Activated naive CD8-positive, alpha-beta T cell treated with anti-CD3 and anti-CD28 coated beads for 36 hours (primary cell): Measurements from ENCODE around the gene PVR. TPM values are rescaled to one million over a fixed set of nuclear protein-coding genes. Genes with fewer than 3 reads are reported as not detected.

ENCODE experiments used
- DNase-seq: peaks from one replicate; pipeline ENCODE4 v3.0.0; 2021
- H3K27ac Mint-ChIP-seq: one replicate; pipeline ENCODE4 v1.8.0; 2022; ENCODE audit warnings: mild to moderate bottlenecking, moderate library complexity, mixed read lengths
- H3K27me3 Mint-ChIP-seq: one replicate; pipeline ENCODE4 v1.8.0; 2022; ENCODE audit warnings: mild to moderate bottlenecking, mixed read lengths
- H3K36me3 Mint-ChIP-seq: one replicate; pipeline ENCODE4 v1.8.0; 2021; ENCODE audit warnings: mild to moderate bottlenecking, mixed read lengths
- H3K4me1 Mint-ChIP-seq: one replicate; pipeline ENCODE4 v1.8.0; 2021; ENCODE audit warnings: mixed read lengths
- H3K4me3 Mint-ChIP-seq: one replicate; pipeline ENCODE4 v1.8.0; 2022; ENCODE audit warnings: mild to moderate bottlenecking, moderate library complexity, mixed read lengths
- H3K9me3 Mint-ChIP-seq: one replicate; pipeline ENCODE4 v1.8.0; 2022; ENCODE audit warnings: mixed read lengths
- total RNA-seq, 2 experiments: library from RNA; stranded (reverse); gene quantifications; one replicate each; pipeline ENCODE4 v1.2.3, GENCODE V29; 2021

PVR gene
- total RNA-seq, 2 experiments from 2014 or later, result 14.5 TPM

GRCh38 chr19:44685877-44686276 lies 42.2 kb downstream of the PVR start:
- Mint-ChIP-seq H3K4me3 (no peak overlapping the region), H3K27ac (no peak overlapping the region), H3K27me3 (peaks cover 20% of the 10 kb centered on the region), H3K4me1 (peaks cover 21% of the 10 kb centered on the region), H3K9me3 (no peaks in the 10 kb centered on the region), H3K36me3 (peaks cover 6% of the 10 kb centered on the region)
- no peak for DNase-seq

DNA sequence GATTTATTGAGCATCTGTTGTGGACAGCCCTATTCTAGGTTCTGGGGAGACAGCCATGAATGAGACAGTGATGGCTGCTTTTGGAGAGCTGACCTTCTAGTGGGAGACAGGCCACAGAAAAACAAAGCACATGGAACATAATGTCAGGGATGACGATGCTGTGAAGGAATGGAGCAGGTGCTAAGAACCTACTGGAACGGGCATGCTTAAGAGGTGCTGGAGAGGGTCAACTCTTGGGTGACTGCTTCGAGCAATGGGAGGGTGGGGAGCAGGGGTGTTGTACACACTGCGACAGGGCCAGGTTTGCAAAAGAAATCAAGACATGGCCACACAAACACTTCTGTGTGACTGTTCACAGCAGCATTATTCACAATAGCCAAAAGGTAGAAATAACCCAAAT lies 43.2 kb downstream of the PVR start:
- Mint-ChIP-seq H3K27ac (no peak overlapping the region), H3K4me3 (no peak overlapping the region)

GRCh38 chr19:44687888-44688287 lies 44.2 kb downstream of the PVR start:
- Mint-ChIP-seq H3K9me3 (no peaks in the 10 kb centered on the region), H3K27me3 (peaks cover 20% of the 10 kb centered on the region), H3K27ac (no peak overlapping the region), H3K4me3 (no peak overlapping the region), H3K4me1 (peaks cover 34% of the 10 kb centered on the region), H3K36me3 (peaks cover 6% of the 10 kb centered on the region)
- no peak for DNase-seq

More for the DNA sequence above, 43.2 kb downstream of the PVR start:
- Mint-ChIP-seq H3K27me3 (peaks cover 20% of the 10 kb centered on the region), H3K4me1 (peaks cover 25% of the 10 kb centered on the region), H3K36me3 (peaks cover 6% of the 10 kb centered on the region), H3K9me3 (no peaks in the 10 kb centered on the region)
- DNase-seq, result no peak

DNA sequence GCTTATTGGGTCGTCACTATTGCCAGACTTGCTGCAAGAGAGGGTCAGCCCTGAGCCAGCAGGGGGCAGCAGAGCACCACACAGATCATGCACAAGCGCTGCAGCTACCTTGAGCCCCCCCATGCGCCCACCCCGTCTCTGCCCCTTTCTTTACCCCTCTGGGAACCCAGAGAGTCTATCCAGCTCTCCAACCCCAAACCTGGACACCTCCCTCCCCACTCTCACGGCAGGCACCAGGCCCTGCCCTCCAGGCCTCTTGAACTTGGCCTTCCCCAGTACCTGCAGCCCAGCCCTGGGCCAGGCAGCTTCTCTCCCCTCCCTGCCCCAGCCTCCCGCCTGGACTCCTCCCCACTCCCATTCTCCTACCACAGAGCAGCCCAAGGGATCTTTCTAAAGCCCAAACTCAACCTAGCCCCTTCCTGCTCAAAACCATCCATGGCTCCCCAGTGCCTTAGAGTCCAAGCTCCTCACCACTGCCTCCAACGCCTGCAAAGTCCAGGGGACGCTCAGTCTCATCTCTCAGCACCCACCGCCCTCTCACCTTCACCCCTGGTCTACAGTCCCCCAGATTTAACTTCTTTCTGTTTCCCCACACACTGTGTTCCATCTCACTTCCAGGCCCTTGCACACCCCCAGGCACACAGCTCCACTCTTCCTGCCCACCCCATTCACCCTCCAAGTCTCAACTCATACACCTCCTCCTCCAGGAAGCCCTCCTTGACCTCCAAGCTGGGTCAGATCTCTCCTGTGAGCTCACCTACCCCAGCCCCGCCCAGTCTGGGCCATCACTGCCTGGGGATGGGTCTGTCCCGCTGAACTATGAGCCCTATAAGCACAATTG lies 45.8 kb downstream of the PVR start:
- Mint-ChIP-seq H3K4me1 (peaks cover 35% of the 10 kb centered on the region), H3K27me3 (peaks cover 20% of the 10 kb centered on the region), H3K27ac (no peak overlapping the region), H3K4me3 (no peak overlapping the region), H3K9me3 (no peaks in the 10 kb centered on the region), H3K36me3 (peaks cover 2% of the 10 kb centered on the region)
- DNase-seq, result peak; percentile 76

- Mint-ChIP-seq H3K36me3 (peaks cover 2% of the 10 kb centered on the region), H3K27me3 (peaks cover 18% of the 10 kb centered on the region), H3K4me3 (no peak overlapping the region), H3K9me3 (no peaks in the 10 kb centered on the region), H3K4me1 (peaks cover 31% of the 10 kb centered on the region), H3K27ac (no peak overlapping the region)
- DNase-seq, result no peak
Observed at GRCh38 chr19:44690131-44690440, 46.4 kb downstream of the PVR start.

GRCh38 chr19:44692379-44692721 lies 48.6 kb downstream of the PVR start:
- no peak for DNase-seq
- H3K9me3 Mint-ChIP-seq, result no peaks in the 10 kb centered on the region
- no peaks in the 10 kb centered on the region for H3K36me3 Mint-ChIP-seq
- H3K4me3 Mint-ChIP-seq, result peak overlapping the region; percentile 70
- H3K27me3 Mint-ChIP-seq, result peaks cover 9% of the 10 kb centered on the region
- H3K27ac Mint-ChIP-seq, result peak overlapping the region; percentile 80
- H3K4me1 Mint-ChIP-seq, result peaks cover 30% of the 10 kb centered on the region

GRCh38 chr19:44694184-44694579 lies 50.5 kb downstream of the PVR start:
- H3K4me1 Mint-ChIP-seq, result peaks cover 30% of the 10 kb centered on the region
- H3K9me3 Mint-ChIP-seq, result no peaks in the 10 kb centered on the region
- no peaks in the 10 kb centered on the region for H3K36me3 Mint-ChIP-seq
- H3K27ac Mint-ChIP-seq, result no peak overlapping the region
- H3K4me3 Mint-ChIP-seq, result no peak overlapping the region
- H3K27me3 Mint-ChIP-seq, result no peaks in the 10 kb centered on the region
- DNase-seq, result peak; percentile 31

DNA sequence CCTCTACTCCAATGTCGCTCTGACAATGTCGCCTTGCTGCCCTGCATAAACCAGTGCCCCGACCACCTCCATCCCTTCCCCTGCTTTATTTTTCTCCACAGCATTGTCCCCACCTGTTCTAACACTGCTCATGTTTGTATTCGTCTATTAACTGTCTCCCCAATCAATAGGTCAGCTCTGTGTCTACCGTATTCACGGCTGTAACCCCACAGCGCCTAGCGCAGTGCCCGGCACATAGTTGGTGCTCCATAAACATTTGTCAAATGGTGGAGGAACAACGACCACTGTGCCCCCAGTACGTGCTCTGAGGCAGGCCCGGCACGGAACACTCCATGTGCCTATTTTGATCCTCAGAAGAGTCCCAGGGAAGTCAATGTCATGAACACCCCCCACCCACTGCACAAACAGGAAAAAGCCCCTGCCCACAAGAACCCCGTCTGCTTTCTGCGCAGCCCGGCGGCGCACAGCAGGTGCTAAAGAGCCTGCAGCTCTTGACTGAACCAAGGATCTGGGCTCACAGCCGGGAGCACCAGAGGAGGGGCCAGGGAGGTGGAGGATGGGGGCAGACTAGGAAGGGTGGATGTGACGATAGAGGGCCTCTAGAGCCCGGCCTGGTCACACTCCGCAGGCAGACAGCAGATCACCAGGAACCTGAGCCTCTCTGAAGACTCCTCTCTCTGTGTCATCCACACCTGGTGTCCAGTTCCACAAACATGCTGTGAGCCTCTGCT lies 53.4 kb downstream of the PVR start:
- Mint-ChIP-seq H3K4me3 (no peak overlapping the region), H3K27ac (no peak overlapping the region), H3K36me3 (no peaks in the 10 kb centered on the region), H3K9me3 (no peaks in the 10 kb centered on the region), H3K4me1 (peaks cover 18% of the 10 kb centered on the region), H3K27me3 (no peaks in the 10 kb centered on the region)
- DNase-seq, result no peak

GRCh38 chr19:44697670-44698034 lies 53.9 kb downstream of the PVR start:
- H3K9me3 Mint-ChIP-seq, result no peaks in the 10 kb centered on the region
- H3K27me3 Mint-ChIP-seq, result no peaks in the 10 kb centered on the region
- no peak overlapping the region for H3K27ac Mint-ChIP-seq
- H3K4me1 Mint-ChIP-seq, result peaks cover 14% of the 10 kb centered on the region
- H3K4me3 Mint-ChIP-seq, result no peak overlapping the region
- no peaks in the 10 kb centered on the region for H3K36me3 Mint-ChIP-seq
- DNase-seq, result no peak

- no peaks in the 10 kb centered on the region for H3K36me3 Mint-ChIP-seq
- H3K27ac Mint-ChIP-seq, result no peak within 1 kb of the TSS
- no peaks in the 10 kb centered on the region for H3K9me3 Mint-ChIP-seq
- H3K27me3 Mint-ChIP-seq, result no peaks in the 10 kb centered on the region
- DNase-seq, result no peak
- H3K4me3 Mint-ChIP-seq, result no peak within 1 kb of the TSS
- peaks cover 10% of the 10 kb centered on the region for H3K4me1 Mint-ChIP-seq
Observed at GRCh38 chr19:44698492-44699201, 54.9 kb downstream of the PVR start, which contains the start of gene CEACAM16. TSS of gene CEACAM16 (plus strand) at chr19:44699151. CDS start at chr19:44701457, 2,306 bp downstream.

GRCh38 chr19:44700547-44700946 lies 56.8 kb downstream of the PVR start:
- no peaks in the 10 kb centered on the region for H3K36me3 Mint-ChIP-seq
- H3K9me3 Mint-ChIP-seq, result no peaks in the 10 kb centered on the region
- H3K27me3 Mint-ChIP-seq, result peaks cover 3% of the 10 kb centered on the region
- H3K4me3 Mint-ChIP-seq, result no peak overlapping the region
- peaks cover 7% of the 10 kb centered on the region for H3K4me1 Mint-ChIP-seq
- DNase-seq, result no peak
- no peak overlapping the region for H3K27ac Mint-ChIP-seq

- Mint-ChIP-seq H3K36me3 (no peaks in the 10 kb centered on the region), H3K9me3 (no peaks in the 10 kb centered on the region)
Observed at GRCh38 chr19:44701228-44701627, 57.5 kb downstream of the PVR start.

GRCh38 chr19:44702551-44703176 lies 59.0 kb downstream of the PVR start:
- H3K36me3 Mint-ChIP-seq, result no peaks in the 10 kb centered on the region
- DNase-seq, result no peak
- H3K4me3 Mint-ChIP-seq, result no peak overlapping the region

More at GRCh38 chr19:44701228-44701627, 57.5 kb downstream of the PVR start:
- Mint-ChIP-seq H3K4me3 (no peak overlapping the region), H3K4me1 (peaks cover 7% of the 10 kb centered on the region), H3K27me3 (peaks cover 3% of the 10 kb centered on the region), H3K27ac (no peak overlapping the region)
- DNase-seq, result no peak

DNA sequence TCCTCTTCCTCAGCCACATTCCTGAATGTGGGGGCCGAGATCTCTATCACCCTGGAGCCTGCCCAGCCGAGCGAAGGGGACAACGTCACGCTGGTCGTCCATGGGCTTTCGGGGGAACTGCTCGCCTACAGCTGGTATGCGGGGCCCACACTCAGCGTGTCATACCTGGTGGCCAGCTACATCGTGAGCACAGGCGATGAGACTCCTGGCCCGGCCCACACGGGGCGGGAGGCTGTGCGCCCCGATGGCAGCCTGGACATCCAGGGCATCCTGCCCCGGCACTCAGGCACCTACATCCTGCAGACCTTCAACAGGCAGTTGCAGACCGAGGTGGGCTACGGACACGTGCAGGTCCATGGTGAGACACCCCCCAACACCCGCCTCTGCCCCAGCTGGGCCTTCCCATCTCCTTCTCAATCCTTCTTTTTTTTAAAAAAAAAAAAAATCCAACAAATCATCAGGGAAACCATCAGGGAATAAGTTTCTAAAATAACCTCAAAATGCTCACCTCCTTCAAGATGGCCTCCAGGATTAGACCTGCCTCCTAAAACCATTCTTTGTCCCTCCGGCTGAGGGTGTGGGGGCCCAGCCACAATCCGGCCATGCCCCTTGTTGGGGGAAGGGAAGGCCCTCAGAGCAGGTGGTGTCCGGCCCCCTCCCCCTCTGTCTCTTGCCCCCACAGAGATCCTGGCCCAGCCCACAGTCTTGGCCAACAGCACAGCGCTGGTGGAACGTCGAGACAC lies 59.8 kb downstream of the PVR start:
- peaks cover 3% of the 10 kb centered on the region for H3K27me3 Mint-ChIP-seq
- no peaks in the 10 kb centered on the region for H3K36me3 Mint-ChIP-seq
- no peaks in the 10 kb centered on the region for H3K9me3 Mint-ChIP-seq
- H3K4me3 Mint-ChIP-seq, result no peak overlapping the region
- no peak overlapping the region for H3K27ac Mint-ChIP-seq
- H3K4me1 Mint-ChIP-seq, result no peaks in the 10 kb centered on the region
- DNase-seq, result no peak

More at GRCh38 chr19:44702551-44703176, 59.0 kb downstream of the PVR start:
- Mint-ChIP-seq H3K27ac (no peak overlapping the region), H3K4me1 (peaks cover 2% of the 10 kb centered on the region), H3K27me3 (peaks cover 3% of the 10 kb centered on the region), H3K9me3 (no peaks in the 10 kb centered on the region)
